DMS53 (cell line): ENCODE results near the gene TMCC1.
"Not testable (repeated sequence)": the region's sequence is repeated elsewhere in the genome, so short reads cannot be mapped to it uniquely, and the experiment has no call there.

Source experiments
- DNase-seq: peaks from one replicate; lab custom pipeline; 2025; lab: John Stamatoyannopoulos, UW

TMCC1 gene

DNA sequence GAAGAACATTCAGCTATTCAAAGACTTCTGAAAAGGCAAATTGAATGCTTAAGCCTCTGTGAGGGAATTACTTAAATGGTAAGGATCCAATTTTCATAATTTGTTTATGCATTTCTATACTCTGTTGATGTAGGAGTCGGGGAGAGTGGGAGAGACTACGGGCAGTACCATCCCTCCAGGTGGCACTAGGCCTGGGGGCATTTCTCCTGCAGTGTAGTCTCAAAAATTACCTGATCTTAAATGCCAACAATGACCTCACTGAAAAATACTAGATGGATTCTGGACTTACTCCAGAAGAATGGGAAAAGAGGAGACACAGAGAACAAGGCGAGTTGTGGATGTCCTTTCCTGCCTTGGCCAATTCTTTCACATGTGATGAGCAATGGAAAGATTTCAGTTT is 209.2 kb downstream of the TMCC1 start:
- no peak for DNase-seq

GRCh38 chr3:129683201-129683600 is 210.3 kb downstream of the TMCC1 start:
- DNase-seq = no peak

DNA sequence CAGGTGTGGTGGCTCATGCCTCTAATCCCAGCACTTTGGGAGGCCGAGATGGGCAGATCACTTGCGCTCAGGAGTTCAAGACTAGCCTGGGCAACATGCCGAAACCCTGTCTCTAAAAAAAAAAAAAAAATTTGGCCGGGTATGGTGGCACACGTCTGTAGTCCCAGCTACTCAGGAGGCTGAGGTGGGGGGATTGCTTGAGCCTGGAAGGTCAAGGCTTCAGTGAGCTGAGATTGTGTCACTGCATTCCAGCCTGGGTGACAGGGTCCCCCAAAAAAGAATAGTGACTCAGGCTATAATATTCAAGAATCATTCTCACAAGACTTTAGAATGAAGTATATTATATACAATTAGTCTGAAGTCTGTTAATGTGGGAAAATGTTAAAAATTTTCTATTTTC is 216.5 kb downstream of the TMCC1 start:
- DNase-seq = no peak

DNA sequence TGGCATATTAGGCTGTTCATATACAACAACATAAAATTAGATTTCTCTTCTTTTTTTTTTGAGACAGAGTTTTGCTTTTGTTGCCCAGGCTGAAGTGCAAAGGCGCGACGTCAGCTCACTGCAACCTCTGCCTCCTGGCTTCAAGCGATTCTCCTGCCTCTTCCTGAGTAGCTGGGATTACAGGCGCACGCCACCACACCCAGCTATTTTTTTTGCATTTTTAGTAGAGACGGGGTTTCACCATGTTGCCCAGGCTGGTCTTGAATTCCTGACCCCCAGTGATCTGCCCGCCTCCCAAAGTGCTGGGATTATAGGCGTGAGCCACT is 218.8 kb downstream of the TMCC1 start:
- DNase-seq = not testable (repeated sequence)

DNA sequence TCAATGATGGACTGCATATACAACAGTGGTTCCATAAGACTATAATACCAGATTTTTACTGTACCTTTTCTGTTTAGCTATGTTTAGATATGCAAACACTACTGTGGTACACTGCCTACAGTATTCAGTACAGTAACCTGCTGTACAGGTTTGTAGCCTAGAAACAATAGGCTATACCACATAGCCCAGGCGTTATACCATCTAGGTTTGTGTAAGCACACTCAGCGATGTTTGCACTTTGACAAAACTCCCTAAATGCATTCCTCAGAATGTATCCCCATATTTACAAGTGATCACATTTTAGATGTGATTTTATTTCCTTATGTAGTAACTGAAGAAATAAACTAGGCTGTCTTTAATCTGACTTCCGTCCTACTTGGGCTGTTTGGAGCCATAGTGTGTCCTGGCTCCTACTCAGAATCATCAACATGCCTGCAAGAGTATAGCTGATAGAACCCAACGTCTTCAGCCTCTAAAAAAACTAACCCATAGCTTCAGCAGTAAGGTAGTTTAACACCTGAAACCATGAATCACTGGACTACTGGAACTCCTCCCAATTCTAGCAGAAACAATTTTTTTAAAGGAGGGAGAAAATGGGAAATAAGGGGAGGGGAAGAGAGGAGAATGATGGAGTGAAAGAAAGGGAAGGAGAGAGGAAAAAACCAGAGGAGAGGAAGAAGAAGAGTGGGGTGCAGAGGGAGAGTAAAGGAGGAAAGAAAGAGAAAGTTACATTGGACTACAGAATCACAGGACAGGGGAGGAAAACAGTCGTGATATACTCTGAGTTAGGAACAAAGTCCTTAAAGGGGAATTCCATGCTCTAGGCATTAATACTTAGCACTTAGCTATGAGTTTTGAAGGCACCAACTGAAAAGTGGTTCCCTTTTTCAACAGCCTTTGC is 219.4 kb downstream of the TMCC1 start:
- peak; percentile 56 for DNase-seq

GRCh38 chr3:129673012-129673411 is 220.5 kb downstream of the TMCC1 start:
- DNase-seq = no peak

GRCh38 chr3:129672412-129672811 is 221.1 kb downstream of the TMCC1 start:
- DNase-seq = no peak

GRCh38 chr3:129665024-129665768 is 228.3 kb downstream of the TMCC1 start:
- DNase-seq = no peak

DNA sequence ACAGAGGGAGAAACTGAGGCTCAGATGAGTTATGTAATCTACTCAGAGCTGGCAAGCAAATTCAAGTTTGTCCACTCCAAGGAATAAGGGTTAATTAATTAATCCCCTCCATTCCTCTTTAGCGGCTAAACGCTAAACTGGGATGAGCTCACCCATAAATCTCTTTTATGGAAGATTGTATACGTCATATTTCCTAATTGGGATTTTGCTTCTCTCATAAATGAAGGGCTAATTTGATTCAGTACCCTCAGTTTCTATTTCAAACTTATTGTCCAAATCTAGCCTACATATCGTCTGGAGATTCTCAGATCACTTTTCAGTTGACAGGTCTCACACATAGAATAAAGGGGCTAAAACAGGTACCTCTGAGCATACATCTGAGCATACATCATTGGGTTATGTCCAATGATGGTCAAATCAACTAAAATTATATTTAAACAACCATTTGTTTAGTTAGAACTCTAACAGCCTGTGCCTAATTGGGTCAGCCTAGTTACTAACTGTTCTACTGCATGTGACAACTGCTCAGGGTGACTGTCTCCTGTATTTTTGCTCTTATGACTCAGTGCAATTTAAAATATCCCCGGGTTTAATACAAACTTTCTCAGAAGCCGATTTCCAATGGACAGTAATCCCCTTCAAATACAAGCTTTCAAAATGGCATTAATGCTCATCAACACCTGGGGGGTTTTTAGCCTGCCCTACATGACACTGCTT is 229.4 kb downstream of the TMCC1 start:
- no peak for DNase-seq

- DNase-seq = peak; percentile 36
These were observed 230.5 kb downstream of the TMCC1 start for GRCh38 chr3:129663045-129663446.

DNA sequence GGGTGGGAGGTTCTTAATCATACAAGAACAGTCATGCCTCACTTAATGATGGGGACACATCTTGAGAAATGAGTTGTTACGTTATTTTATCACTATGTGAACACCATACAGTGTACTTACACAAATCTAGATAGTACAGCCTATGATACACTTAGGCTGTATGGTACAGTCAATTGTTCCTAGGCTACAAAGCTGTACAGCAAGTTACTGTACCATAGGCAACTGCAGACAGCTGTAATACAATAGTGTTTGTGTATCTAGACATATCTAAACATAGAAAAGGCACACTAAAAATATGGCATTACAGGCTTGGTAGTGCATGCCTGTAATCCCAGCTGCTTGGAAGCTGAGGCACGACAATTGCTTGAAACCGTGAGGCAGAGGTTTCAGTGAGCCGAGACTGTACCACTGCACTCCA is 231.3 kb downstream of the TMCC1 start:
- DNase-seq = peak; percentile 15

DNA sequence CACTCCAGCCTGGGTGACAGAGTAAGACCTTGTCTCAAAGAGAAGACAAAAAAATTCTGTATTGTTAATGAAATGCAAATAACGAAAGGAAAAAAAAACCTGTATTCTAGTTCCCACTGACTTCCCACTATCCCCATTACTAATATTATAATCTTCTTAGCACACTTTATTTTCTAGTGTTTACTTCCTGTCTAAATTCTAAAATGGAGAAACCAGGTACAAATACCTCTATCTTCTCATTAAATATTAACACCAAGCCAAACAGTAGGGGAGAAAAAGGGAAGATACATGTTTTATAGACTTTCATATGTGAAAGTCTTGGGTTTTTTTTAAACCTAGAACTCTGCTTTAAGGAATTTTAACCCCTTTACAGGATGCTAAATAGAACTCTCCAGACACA is 231.7 kb downstream of the TMCC1 start:
- DNase-seq = no peak

DNA sequence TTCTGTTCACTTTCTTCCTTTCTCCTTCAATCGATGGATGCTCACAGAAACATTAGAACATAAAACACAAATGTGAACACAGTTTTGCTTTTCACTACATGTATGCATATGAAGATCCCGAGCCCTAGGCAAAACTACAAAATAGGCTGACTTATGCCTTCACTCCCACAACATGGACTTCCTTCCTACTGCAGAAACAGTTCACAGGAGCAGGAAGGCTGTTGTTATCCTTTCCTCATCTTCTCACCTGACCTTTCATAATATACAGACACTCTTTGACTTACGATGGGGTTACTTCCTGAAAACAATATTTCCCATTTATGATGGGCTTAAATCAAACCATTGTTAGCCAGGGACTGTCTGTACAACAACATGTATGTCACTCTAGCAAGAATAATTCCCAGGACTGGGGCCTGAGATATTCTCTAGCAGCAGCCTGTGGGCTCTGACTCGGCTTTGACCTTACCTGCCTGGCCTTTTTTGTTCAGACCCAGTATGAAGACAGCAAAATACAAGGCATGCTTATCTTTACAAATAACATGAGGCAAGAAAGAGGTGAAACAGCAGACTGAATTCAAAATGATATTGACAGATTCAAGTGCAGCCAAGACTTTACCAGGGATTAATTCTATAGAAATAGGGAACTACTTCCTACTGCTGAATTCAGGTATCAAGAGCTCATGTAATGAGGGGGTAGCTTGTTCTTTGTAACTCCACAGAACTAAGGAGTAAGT is 235.2 kb downstream of the TMCC1 start:
- no peak for DNase-seq

DNA sequence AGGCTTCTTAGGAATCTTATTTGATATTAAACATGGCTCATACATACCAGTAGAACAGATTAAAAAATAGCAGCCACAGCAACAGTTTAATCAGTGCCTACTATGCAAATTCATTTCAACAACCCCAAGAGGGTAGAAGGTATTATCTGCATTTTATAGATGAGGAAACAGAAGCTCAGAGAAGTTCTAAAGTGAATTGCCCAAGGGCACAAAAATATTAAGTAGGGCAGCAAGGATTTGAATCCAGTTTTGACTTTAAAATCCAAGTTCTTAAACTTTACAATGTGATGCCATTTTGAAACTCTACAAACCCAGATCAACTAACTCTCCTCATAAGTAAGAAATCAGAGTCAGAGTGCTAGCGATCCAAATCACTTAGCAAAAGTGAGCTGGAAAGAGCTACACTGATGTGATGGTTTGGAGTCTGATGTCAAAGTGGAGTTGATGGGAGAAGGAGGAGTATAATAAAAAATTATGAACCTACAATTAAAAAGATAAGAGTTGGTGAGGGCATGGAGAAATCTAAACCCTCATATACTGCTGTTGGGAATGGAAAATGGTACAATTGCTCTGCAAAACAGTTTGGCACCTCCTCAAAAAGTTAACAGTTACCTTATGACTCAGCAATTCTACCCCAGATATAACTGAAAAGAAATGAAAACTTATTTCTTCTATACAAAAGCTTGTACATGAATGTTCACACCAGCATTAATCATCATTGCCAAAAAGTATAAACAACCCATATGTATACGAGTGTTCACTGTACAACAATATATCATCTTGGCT is 236.1 kb downstream of the TMCC1 start:
- no peak for DNase-seq

DNA sequence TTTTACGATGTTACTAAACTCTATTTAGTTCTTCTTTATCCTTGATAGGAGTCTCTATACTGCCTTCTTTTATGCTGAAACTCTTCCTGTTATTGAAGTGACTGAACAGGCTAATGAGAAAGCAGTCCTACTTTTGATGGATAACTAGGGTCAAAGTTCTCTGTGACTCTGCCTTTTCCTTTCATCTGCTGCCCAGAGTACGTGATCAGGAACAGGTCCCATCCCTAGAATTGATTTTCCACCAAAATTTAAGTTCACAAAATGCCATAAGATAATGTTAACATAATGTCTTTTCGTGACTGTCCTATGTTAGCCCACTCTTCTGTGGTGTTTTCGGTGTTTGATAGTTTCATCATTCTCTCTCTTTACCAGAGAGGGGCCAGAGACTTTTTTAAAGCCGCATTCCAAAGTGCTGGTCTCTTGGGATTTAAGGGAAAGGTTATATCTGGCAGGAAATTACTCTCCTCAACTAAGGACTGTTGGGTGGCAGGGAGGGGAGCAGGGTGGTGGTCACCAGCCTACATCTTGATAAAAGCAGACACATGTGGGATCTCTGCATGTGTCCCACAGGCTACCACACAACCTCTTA is 236.8 kb downstream of the TMCC1 start:
- DNase-seq = no peak

DNA sequence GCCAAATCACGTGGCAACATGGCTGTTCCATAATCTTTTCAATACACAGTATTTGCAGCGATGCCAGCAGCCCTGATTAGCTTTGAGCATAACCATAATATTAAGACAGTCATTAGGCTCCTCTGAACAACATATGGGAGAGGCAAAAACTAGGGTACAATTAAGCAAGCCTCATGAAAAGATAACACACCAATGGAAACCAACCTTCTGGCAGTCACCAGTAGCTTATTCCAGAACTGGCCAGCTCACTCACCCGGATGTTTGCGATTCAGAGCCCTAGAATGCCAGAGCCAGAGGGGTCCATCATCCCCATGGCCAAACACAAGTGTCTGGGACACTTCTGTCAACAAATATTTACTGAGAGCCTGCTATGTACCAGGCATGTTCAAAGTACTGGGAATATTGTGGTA is 238.2 kb downstream of the TMCC1 start:
- no peak for DNase-seq

DNA sequence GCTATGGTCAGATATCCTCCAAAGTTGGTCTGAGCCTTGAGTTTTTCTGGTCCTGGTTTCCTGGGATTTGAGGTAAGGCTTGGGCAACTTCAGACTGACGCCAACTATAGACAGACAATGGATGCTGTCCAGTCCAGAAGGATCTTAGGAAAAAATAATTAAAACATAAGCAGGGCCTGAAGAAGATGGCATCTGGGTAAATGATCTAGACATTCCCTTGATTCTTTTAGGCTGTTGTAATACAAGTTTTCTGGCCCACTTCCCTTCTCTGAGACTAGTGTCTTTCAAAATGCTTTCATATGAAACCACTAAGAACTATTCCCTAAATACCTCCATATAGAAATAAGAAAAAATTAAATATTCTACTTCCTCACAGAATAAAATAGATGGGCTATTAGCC is 239.4 kb downstream of the TMCC1 start:
- no peak for DNase-seq

- no peak for DNase-seq
These were observed 240.5 kb downstream of the TMCC1 start for GRCh38 chr3:129653019-129653418.

DNA sequence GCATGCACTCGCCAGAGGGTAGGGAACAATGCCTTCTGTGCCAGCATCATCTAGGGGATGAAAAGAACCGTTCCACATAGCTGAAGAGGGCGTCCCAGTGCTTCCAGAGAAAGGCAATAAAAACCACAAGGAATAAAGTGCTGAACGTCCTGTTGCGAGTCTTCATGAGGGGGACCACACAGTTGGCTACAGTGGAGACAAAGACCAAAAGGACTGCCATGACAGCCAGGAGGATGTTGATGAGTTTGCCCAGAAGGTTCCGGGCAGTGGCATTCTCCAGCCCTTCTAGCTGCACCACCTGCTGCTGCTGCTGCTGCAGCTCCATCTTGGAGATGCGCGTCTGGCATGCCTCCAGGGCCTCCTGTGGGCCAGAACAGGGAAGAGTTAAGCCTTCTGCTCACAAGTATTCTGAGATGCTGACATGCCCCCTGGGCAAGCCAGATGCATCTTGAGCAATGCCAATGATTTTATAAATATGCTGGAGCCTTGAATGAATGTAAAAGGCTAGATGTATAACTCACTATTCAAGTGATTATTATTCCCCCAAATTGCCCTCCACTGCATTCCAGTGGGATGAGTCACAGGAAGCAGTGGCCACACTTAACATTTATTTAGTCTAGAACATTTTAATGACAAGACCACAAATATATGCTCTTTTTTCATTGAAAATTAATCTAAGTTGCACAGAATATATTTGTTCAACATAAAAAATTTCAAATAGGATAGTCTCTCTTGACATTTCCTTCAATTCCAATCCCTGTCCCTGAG is 241.9 kb downstream of the TMCC1 start:
- DNase-seq = no peak

GRCh38 chr3:129650256-129650872 is 243.1 kb downstream of the TMCC1 start:
- DNase-seq = peak; percentile 59
